Stimulated activated naive CD8-positive, alpha-beta T cell treated with anti-CD3 and anti-CD28 coated beads, Interleukin-15, Interleukin-2, amounts not matched to agents 100 ng/mL and 50 ng/mL, for 24 hours (primary cell): ENCODE results near the gene PVR.
"Not testable (repeated sequence)": the region's sequence is repeated elsewhere in the genome, so short reads cannot be mapped to it uniquely, and the experiment has no call there.

Source experiments
- H3K27ac Mint-ChIP-seq: one replicate; pipeline ENCODE4 v1.8.0; 2021; ENCODE audit warnings: mild to moderate bottlenecking, mixed read lengths
- H3K27me3 Mint-ChIP-seq: one replicate; pipeline ENCODE4 v1.8.0; 2021; ENCODE audit warnings: mixed read lengths
- H3K36me3 Mint-ChIP-seq: one replicate; pipeline ENCODE4 v1.8.0; 2021; ENCODE audit warnings: low read depth, mixed read lengths
- H3K4me1 Mint-ChIP-seq: one replicate; pipeline ENCODE4 v1.8.0; 2021; ENCODE audit warnings: low read depth, mixed read lengths
- H3K4me3 Mint-ChIP-seq: one replicate; pipeline ENCODE4 v1.8.0; 2021; ENCODE audit warnings: mild to moderate bottlenecking, mixed read lengths
- H3K9me3 Mint-ChIP-seq: one replicate; pipeline ENCODE4 v1.8.0; 2021; ENCODE audit warnings: mixed read lengths

PVR gene

DNA sequence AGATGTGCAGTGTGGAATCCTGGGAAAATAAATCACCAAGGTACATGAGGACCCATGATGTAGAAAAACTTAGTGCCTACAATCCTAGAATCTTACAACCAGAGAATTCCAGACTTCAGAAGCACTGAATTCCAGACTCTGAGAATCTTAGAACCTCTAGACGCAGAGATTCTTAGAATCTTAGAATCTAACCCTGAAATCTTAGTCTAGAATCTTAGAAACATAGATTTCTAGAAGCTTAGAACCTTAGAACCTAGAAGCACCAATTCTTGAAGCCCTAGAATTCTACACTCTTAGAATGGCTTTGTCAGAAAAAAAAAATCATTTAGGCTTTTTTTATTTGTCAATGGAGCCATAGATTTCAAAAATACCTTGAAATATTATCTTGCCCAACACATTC lies 61.3 kb downstream of the PVR start:
- Mint-ChIP-seq H3K27ac (no peak overlapping the region), H3K27me3 (no peaks in the 10 kb centered on the region), H3K4me1 (no peaks in the 10 kb centered on the region), H3K36me3 (no peaks in the 10 kb centered on the region), H3K4me3 (no peak overlapping the region), H3K9me3 (no peaks in the 10 kb centered on the region)

DNA sequence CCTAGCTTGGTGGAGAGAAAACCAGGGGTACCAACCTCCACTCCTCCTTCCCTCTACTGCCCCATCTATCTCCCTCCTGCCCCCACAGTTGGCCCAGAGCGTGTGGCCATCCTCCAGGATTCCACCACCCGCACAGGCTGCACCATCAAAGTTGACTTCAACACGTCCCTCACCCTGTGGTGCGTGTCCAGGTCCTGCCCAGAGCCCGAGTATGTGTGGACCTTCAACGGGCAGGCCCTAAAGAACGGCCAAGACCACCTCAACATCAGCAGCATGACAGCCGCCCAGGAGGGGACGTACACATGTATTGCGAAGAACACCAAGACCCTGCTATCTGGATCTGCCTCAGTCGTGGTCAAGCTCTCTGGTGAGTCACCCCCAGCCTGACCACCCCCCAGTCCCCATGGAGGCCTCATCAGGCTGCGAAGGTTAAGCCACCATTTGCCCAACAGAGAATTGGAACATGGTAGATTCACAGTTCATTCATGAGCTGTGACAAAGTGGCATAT lies 61.8 kb downstream of the PVR start:
- no peaks in the 10 kb centered on the region for H3K27me3 Mint-ChIP-seq
- no peaks in the 10 kb centered on the region for H3K4me1 Mint-ChIP-seq
- H3K36me3 Mint-ChIP-seq, result no peaks in the 10 kb centered on the region
- no peaks in the 10 kb centered on the region for H3K9me3 Mint-ChIP-seq
- H3K27ac Mint-ChIP-seq, result no peak overlapping the region
- H3K4me3 Mint-ChIP-seq, result no peak overlapping the region

DNA sequence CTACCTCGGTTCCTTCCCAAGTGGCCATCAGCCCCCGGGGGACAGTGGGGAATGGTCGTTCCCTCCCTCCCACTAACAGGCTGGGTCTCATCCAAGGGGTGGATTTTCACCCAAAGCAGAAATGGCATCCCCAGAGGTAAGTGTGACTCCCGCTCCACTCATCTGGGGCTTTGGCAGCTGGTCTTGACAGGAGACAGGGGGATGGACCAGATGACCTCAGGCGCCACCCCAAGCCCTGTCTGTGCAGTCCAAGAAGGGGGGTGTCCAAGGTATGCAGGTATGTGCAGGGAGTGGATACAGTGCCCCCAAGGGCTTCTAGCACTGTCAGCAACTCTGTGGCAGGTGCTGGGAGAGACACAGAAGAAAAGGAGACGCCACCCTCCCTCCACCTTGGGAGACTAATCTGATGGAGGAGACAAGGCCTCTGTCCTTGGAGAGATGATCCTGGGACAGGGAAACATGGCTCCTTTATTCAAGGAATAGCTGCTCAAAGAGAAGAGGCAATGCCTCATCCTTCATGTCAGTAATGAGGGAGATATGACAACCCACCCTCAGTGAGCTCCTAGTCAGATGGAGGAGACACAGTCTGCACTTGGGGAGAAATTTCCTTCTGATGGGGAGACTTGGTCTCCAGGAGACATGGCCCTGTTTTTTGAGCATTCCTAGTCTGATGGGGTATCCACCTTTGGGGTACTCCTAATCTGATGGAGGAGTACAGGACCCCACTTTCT lies 63.0 kb downstream of the PVR start:
- Mint-ChIP-seq H3K4me1 (no peaks in the 10 kb centered on the region), H3K27ac (no peak overlapping the region), H3K27me3 (no peaks in the 10 kb centered on the region), H3K36me3 (no peaks in the 10 kb centered on the region), H3K9me3 (no peaks in the 10 kb centered on the region), H3K4me3 (no peak overlapping the region)

DNA sequence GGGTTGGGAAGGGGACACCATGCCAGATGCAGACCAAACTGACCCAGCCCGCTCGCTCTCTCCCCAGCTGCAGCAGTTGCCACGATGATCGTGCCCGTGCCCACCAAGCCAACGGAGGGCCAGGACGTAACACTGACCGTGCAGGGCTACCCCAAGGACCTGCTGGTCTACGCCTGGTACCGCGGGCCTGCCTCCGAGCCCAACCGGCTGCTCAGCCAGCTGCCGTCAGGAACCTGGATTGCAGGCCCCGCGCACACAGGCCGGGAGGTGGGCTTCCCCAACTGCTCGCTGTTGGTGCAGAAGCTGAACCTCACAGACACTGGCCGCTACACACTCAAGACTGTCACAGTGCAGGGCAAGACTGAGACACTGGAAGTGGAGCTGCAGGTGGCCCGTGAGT lies 64.1 kb downstream of the PVR start:
- Mint-ChIP-seq H3K27ac (no peak overlapping the region), H3K9me3 (no peaks in the 10 kb centered on the region), H3K4me3 (no peak overlapping the region), H3K4me1 (no peaks in the 10 kb centered on the region), H3K27me3 (no peaks in the 10 kb centered on the region), H3K36me3 (no peaks in the 10 kb centered on the region)

DNA sequence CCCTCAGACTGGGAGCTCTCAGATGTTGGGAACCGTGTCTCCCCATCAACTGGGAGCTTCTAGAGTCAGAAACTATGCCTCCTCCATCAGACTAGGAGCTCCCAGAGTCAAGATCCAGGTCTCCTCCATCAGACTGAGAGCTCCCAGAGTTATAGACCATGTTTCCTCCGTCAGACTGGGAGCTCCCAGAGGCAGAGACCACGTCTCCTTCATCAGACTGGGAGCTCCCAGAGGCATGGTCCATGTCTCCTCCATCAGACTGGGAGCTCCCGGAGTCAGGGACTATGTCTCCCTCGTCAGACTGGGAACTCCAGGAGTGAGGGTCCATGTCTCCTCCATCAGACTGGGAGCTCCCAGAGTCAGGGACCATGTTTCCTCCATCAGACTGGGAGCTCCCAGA lies 65.2 kb downstream of the PVR start:
- Mint-ChIP-seq H3K27me3 (no peaks in the 10 kb centered on the region), H3K4me3 (no peak overlapping the region), H3K4me1 (no peaks in the 10 kb centered on the region), H3K36me3 (no peaks in the 10 kb centered on the region), H3K27ac (no peak overlapping the region), H3K9me3 (no peaks in the 10 kb centered on the region)

DNA sequence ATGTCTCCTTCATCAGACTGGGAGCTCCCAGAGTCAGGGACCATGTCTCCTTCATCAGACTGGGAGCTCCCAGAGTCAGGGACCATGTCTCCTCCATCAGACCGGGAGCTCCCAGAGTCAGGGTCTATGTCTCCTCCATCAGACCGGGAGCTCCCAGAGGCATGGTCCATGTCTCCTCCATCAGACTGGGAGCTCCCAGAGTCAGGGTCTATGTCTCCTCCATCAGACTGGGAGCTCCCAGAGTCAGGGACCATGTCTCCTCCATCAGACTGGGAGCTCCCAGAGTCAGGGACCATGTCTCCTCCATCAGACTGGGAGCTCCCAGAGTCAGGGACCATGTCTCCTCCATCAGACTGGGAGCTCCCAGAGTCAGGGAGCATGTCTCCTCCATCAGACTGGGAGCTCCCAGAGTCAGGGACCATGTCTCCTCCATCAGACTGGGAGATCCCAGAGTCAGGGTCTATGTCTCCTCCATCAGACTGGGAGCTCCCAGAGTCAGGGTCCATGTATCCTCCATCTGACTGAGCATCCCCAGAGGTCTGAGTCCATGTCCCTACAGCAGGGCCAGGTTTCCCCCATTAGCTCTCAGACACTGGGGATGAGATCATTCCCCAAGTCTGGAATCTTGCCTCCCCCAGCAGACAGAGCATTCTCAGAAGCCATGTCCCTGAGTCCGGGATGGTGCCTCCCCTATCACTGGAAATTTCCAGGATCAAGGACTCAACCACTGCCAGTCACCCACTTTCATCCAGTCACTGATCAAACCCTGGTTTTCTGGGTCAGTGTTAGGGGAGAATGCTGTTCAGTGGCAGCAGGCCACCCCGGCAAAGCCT lies 65.9 kb downstream of the PVR start:
- H3K36me3 Mint-ChIP-seq, H3K27me3 Mint-ChIP-seq, H3K9me3 Mint-ChIP-seq, H3K4me1 Mint-ChIP-seq, H3K27ac Mint-ChIP-seq, H3K4me3 Mint-ChIP-seq: not testable (repeated sequence)

DNA sequence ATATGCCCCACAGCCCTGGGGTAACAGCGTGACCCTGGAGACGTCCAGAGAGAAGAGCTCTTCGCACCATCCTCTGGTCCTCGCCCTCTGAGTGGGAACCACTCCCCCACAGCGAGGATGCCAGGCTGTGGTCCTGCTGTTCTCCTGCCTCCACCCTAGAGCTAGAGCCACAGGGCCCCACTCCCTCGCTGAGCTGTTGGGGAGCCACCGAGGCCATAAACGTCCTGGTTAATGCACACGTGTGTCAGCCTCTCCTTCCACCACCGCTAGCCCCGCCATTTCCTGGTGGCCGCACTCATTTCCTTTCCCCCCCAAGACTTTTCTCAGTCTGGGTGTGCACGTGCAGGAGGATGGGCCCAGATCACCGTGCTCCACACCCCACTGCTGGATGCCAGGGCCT lies 66.8 kb downstream of the PVR start:
- Mint-ChIP-seq H3K27me3 (no peaks in the 10 kb centered on the region), H3K27ac (no peak overlapping the region), H3K9me3 (peaks cover 3% of the 10 kb centered on the region), H3K4me1 (no peaks in the 10 kb centered on the region), H3K36me3 (no peaks in the 10 kb centered on the region), H3K4me3 (no peak overlapping the region)

DNA sequence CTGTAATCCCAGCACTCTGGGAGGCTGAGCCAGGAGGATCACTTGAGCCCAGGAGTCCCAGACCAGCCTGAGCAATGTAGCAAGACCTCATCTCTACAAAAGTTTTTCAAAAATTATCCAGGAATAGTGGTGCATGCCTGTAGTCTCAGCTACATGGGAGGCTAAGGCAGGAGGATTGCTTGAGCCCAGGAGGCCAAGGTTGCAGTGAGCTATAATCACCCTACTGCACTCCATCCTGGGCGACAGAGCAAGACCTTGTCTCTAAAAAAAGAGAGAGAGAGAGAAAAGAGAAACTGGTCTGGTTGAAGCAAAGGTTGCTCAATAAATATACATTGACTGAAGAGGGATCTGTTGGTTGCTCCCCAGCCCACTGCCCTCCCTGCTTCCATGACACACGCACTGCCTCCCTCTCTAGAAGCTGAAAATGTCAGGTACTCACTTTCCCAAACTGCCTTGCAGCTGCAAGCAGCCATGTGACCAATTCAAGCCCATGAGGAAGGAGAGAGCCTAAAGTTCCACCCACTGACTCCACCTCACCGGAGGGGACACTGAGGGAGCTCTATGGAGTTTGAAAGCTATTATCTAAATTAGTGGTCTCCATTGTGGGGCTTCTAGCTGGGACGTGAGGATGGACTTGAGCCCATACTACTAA lies 69.3 kb downstream of the PVR start:
- H3K36me3 Mint-ChIP-seq, result no peaks in the 10 kb centered on the region
- H3K4me1 Mint-ChIP-seq, result no peaks in the 10 kb centered on the region
- no peak overlapping the region for H3K4me3 Mint-ChIP-seq
- peaks cover 9% of the 10 kb centered on the region for H3K9me3 Mint-ChIP-seq
- H3K27ac Mint-ChIP-seq, result no peak overlapping the region
- no peaks in the 10 kb centered on the region for H3K27me3 Mint-ChIP-seq
